ENCODE data around the gene MEG3.

The MEG3 gene

DNA sequence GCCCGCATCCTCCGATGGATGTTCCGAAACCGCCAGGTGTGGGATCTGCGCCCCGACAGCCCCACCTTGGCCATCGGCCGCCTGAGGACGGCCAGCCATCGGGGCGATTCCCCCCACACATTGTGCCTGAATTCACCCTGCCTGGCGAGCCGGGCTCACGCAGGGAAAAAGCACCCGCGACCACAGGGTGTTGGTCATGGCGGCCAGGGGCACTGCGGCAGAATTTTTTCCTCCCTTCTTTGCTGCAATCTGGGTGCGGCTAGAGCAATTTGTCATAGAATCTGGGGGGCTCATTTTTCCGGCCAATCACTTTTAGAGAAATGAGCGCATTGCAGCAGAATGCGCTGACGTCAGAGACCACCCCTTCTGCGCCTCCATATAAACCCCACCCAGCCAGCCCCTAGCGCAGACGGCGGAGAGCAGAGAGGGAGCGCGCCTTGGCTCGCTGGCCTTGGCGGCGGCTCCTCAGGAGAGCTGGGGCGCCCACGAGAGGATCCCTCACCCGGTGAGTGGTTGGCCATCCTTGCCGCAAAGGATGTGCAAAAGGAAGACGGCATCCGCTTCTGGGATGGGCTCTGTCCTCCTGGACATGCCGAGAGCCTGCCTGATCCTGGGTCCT is at the start of gene MEG3:
Gene MEG3 (plus strand): TSS at position 406 of the 619 bp plus-strand sequence.
- no peak for DNase-seq (ENCODE audit: low spot score)

DNA sequence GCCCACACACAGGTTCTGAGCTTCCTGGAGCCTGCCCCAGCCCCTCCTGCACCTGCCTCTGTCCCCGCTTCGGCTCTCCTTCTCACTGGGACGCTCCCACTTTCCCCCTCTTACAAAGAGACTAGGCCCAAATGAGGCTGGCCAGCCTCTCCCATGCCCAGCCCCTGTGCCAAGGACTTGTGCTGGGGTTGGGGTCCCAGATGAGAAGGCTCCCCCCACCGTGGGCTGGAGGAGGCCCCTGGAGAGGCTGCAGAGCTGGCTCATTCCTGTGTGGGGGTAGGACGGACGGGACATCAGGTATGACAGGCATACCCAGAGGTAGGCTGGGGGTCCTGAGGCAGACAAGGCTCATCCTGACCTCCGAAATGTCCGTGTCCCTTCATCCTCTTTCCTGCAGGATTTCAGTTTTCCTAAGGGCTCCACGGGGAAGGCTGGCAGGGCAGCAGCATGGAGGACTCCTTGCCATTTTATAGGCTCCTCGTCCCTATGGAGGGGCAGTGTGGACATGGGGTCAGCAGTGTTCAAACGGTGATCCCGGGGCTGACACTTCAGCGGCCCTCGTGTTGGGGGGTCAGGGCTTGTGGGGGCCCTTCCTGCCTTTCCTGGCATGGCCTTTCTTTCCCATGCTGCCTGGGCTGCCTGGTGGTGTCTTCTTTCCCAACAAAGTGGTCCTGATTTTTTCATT is 49.1 kb upstream of the MEG3 start:
- no peak for DNase-seq (ENCODE audit: low spot score)

DNA sequence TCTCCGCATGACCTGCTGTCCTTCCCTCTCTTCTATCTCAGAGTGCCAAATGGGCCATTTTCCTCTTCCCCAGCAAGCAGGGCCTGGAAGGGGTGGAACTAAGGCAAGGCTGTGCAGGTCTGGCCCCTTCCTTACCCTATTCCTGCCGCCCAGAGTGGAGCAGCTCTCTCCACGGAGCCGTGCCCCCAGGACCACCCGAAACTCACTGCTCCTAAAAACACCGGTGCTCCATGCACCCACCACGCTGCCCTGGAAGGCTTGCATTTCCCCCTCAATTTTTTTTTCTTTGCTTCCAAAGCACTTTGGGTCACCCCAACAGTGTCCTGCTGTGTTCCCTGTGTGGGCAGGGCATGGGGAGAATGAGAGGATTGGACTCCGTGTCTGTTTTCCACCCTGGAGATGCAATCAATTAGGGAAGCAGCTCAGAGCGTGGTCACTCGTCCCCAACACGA is 48.5 kb upstream of the MEG3 start:
- DNase-seq (ENCODE audit: low spot score) = no peak

DNA sequence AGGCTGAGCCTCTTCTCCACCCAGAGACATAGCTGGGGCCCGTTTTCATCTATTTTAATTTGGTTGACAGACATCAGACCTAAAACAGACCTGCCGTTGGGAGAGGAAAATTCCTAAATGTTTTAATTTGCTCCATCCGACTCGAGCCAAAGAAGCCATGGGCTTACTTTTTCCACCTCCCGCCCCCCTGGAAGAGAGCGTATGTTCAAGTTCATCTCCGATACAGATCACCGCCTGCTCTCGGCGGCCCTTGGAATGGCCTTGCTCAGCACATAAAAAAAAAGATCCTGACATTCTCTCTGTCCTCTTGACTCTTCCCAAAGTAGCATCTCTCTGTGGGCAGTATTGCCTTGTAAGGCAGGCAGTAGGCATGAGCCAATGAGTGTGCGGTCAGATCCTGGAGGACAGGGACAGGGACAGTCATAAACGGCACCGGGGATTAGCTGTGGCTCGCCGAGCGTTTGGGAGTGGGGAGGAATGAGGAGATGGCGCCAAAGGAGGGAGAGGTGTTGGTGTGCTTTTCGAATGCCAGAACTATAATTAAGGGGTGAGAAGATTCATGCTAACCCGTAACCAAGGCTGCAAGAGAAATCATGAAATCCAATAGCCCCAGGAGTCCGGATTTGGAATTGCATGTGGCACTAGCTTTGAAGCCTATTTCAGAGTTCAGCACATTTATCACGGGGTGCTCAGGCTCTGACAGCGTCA is 47.9 kb upstream of the MEG3 start:
- DNase-seq (ENCODE audit: low spot score) = no peak

DNA sequence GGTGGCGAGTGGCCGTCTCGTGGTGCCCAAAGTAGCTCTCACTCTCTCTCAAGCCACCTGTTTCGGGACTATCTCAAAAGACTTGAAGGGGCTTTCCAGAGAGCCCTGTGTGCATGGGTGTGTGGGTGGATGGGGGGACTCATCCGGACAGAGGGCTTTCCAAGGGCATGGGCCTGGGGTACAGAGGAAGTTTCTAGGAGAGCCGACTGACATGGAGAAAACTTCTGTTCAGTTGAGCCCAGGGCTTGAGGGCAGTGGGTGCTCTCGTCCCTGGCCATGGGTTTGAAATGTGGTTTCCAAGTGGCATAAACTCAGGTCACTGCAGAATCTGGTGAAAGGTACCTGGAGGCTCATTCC is 47.4 kb upstream of the MEG3 start:
- DNase-seq (ENCODE audit: low spot score) = no peak

DNA sequence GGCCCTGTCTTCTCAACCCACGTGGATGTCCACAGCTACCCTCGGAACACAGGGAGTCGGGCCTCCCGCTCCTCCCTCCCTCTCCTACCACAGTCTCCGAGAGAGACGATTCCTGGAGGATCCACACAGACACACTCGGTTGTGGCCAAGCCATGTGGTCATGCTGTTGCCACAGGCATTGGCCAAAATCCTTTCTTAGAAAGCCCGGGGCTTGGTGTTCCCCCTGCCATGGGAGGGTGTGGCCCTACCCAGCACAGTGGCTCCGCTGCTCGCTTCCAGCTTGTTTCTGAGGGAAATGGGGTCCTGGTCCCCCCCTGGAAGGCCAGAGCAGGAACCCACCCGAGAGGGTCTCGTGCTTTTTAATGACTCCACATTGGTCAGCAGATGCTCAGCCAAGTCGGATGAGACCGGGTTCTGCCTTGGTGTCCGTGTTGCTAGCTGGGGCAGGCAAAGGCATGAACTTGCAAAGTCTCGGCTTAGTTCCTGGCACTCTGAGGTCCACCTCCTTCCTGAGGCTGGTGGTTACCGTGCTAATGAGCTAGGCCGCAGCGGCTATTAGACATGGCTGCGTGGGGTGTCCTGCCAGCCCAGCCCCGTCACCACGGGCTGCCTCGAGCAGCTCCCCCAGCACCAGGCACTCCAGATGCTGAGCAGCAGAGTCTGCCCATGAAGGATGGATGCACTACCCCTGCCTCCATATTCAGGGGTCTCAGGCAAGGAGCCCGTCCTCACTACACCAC is 46.8 kb upstream of the MEG3 start:
- no peak for DNase-seq (ENCODE audit: low spot score)

DNA sequence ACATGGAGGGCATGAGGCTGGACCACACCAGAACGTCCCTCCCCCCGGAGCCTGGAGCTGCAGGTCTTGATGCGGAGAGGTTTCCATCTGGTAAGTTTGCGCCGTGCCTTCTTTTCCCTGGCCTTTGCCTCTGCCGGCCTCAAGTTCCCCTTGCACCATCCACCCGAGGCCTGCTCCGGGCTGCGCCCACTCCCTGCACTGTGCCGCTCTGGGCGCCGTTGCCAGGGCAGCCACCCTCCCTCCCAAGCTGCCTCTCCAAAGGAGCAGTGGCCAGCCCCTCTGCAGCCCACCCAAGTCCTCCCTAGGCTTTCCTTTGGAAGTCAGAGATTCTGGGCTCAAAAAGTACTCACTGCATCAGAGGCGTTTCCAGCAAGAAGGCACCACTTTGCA is 46.2 kb upstream of the MEG3 start:
- DNase-seq (ENCODE audit: low spot score) = no peak

DNA sequence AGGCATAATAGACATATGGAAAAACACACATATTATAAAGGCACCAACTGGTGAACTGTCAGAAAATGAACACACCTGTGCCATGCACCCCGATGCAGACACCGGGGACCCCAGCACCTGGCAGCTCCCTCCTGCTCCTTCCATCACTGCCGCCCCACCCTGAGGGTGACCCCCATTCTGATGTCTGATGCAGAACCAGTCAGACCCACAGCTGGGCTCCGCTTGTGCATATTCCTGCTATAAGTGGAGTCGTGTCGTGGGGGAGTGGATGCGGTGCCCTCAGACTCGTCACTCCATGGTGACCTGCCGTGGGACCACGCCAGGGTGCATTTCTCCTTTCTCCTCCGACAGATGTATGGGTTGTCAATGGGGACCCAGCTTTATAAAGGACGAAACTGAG is 45.7 kb upstream of the MEG3 start:
- DNase-seq (ENCODE audit: low spot score) = no peak

DNA sequence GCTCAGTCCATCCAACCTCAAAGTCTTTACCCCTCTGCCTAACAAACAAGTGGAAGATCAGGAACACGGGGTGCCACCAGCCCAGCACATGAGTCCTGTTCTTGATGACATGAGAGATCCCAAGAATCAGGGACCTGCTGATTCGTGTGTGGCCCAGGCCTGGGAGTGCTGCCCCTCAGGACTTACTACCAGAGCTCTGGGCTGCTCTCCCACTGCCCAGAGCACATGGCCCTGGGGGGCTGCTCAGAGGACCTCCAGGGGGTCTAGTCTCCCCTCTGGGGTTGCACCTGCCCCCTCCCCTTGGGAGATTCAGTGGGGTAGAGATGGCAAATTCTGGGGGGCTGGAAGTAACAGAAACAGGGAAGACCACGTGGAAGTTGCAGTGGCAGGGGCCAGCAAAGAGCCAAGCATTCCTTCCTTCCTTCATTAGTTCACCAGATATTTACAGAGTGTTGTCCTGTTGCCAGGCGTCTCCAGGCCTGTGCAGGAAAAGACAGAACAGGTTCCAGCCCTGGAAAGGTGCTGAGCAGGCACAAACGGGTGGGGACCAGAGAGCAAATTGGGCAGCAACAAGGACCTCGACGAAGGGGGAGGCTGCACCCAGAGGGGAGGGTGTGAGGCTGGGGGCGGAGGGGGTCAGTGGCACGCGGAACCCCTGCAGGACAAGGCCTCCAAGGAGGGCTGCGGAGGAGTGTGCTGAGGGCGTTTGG is 45.1 kb upstream of the MEG3 start:
- no peak for DNase-seq (ENCODE audit: low spot score)

DNA sequence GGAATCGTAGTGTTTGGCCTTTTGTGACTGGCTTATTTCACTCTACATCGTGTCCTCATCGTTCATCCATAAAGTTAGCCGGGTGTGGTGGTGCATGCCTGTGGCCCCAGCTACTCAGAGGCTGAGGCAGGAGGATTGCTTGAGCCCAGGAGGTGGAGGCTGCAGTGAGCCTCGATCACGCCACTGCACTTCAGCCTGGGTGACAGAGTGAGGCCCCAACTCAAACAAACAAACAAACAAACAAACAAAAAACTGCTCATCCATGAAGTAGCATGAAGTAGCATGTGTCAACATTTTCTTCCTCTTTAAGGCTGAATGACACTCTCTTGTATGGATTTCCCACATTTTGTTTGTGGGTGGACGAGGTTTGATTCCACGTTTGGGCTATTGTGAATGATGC is 44.0 kb upstream of the MEG3 start:
- no peak for DNase-seq (ENCODE audit: low spot score)

DNA sequence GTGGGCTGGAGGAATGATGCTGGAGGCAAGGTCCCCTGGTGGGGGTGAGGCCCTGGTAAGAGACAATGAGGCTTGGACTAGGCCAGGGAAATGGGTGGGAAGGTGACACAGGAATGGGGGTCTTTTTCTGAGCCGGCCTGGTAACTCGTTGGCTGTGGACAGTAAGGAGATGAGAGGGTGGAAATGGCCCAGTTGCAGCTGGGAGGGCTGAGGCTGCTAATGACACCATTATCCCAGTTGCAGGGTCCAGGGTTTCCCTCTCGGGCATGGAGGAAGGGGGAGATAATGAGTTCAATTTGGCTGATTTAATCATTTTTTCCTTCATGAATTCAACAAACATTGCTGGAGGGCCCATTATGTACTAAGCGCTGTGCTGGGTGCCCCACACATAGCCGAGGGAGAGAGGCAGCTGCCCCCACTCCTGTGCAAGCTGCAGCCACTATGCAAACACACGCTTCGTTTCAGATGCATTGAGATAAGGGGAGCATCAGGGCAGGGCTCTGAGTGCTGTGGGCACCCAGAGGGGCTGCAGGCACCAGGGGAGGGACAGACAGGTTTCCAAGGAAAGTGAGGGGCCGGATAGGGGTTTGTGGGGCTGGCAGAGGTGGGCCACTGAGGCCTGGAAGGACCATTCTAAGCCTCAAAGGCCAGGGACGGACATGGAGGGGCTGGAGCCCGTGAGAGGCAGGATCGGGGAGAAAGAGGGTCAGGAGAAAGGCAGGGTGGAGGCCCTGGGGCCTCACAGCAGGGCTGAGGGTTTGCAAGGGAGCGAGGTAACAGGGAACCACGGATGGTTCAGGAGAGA is 43.2 kb upstream of the MEG3 start:
- DNase-seq (ENCODE audit: low spot score) = no peak

DNA sequence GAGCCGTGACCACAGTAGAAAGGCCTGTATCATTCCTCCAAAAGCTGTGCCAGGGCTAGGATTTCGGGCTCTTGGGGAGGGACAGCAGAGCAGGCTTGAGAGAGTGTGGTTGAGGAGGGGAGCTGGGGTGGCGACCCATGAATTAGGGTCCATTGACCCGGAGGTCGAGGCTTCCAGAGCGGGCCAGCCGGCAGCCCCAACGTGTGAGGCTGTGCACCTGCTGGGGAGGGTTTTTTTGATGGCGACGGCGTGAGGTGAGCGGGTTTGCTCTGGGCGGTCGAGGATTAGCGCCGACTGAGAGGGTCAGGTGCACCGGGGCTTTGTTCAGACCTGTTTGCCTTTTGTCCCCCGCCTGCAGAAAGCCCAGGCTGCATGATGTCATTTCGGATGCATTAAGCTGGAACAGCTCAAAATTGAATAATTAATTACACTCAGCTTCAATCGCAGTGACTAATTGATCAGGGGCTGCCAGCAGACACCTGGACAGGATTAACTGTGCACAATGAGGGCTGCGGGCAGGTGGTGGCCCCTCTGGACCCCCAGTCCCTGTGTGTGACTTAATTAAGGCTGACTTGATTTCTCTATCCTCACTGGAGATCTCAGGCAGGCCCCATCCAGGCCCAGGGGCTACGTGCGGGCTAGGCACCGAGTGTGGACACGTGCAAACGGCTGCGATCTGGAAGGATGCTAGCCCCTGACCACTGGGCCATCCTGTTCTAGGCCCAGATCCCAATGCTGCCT is 42.1 kb upstream of the MEG3 start:
- no peak for DNase-seq (ENCODE audit: low spot score)

DNA sequence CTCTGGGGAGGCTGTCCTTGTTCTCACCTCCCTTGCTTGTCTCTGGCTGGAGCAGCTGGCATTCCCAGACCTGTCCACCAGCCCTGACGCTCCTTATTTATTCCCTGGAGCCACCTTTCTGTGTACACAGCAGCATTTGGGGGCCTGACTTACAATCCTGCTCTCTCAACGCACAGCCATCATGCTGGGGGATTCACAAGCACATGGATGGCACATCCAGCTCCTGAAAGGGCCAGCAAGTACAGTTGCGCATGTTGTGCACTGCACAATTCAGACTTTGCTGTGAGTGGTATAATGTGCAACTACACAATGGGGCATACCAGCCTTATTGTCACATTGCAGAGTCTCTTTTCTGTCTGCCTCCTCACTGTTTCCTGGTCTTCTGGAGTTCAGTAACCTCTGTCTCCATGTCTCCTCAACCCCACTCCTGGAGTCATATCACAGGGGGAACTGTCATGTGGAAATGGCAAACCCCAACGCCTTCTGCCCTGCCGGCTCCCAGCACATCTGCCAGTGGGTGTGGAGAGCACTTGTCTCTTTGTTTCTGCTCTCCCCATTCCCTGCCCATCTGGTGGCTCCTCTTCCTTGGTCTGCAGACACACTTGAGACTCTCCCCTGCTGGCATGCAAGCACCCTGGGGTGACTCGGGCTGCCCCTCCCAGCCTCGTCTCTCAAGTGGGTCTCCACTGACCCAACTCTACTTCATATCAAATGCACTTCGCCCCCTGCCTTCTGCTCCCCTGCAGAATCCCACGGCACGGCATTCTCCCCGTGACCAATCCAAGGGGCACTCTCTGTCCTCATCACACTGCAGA is 41.2 kb upstream of the MEG3 start:
- DNase-seq (ENCODE audit: low spot score) = no peak

DNA sequence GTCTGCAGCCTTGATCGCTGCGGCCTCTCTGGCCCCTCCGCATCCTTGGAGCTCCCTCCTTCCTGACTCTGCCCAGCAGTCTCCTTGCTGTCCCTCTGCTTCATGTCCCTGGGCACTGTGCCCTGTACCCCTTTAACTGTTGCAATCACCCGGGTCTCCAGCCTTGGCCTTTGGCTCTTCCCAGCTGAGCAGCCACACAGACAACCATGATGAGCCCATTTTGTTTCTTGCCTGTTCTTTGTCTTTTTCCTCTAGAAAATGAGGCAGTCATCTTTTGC is 40.6 kb upstream of the MEG3 start:
- DNase-seq (ENCODE audit: low spot score) = no peak

DNA sequence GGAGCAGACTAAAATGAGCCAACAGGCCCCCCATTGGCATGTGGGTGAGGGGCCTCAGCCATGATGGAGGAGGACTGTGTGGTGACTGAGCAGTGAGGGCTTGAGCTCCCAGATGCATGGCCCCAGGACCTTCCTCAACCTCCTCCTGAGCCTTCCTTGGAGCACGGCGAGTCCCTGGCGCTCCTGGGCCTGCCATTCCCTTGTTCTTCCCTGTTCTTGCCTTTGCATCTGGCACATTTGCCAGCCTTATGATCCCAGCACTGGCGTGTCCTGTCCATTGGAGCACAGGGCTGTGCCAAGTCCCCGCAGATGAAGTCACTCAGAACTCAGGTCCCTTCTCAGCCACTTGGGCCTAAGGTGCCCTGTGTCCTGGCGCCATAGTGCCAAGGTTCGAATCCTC is 40.3 kb upstream of the MEG3 start:
- no peak for DNase-seq (ENCODE audit: low spot score)

DNA sequence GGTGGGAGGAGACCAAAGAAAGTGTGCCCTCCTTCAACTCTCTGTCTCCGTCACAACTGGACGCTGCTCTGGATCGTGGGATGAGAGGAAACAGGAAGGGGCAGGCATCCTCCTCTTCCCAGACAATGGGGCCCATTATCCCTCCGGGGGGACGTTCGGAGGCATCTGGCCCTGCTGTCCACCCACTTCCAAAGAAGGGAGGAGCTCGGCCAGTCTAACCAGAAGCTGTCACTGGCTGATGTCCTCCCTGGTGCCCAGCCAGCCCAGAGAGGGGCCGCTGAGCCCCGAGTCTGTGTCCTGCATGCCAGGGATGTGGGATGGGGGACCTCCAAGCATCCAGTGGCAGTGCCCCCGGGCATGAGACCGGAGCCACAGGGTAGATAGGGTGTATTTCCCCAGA is 39.8 kb upstream of the MEG3 start:
- no peak for DNase-seq (ENCODE audit: low spot score)

DNA sequence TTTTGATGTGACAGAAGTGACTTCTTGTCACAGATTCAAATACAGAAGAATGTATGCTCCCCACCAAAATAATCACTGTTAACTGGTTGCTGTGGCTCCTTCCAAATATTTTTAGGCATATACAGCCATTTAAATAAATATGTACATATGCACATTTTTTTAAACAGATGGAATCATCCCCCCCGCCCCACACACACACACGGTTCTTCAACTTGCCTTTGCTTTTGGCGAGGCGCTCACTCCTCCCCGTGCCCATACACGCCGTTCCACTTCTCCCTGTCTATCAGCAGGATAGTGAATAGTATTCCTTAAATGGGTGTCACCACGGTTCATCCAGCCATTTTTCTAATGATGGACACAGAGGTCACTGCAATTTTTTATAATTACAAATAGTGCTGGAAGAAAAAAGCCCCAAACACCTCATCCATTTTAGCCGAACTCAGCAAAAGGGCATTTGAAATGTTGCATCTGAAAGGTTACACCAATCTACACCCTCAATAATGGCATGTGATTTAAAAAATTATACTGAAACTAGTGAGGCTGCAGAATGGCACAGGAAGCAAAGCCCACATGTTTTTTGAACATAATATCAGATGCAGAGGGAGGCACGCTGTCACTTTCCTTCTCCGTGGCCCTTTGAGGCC is 39.2 kb upstream of the MEG3 start:
- DNase-seq (ENCODE audit: low spot score) = no peak

DNA sequence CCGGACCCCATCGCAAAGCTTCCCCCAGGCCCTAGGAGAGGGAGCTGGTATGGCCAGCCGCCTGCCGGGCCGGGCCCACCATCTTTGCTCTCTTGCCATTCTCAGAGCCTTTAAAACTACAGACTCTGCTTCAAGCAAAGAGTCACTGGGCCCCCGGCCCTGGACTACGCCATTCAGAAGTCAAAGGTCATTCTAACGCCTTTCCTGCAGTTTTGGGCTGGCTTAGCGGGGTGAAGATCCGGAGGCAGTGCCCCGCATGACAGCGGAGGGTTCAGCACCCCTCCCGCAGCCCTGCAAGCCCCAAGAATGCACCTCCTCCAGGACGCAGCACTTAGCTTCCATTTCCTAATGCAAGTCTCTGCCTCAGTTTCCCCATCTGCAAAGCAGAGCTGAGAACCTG is 38.3 kb upstream of the MEG3 start:
- DNase-seq (ENCODE audit: low spot score) = no peak

DNA sequence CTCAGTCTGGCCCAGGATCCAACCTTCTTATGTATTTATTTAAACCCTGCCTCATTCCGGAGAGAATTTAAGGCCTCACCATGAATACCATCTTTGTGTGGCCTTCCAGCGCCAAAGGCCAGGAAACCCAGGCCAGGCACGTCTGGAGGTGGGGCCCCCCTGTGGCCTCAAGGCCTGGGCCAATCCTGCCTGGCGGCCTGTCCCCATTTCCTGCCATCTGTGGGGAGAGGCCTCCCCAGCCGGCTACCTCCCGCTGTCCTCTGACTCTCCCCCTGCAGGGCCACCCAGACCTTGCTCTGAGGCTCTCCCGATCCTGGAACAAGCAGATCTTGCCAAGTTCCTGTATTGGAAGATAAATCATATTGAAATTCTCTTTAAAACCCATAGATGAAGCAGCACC is 37.4 kb upstream of the MEG3 start:
- DNase-seq (ENCODE audit: low spot score) = no peak

DNA sequence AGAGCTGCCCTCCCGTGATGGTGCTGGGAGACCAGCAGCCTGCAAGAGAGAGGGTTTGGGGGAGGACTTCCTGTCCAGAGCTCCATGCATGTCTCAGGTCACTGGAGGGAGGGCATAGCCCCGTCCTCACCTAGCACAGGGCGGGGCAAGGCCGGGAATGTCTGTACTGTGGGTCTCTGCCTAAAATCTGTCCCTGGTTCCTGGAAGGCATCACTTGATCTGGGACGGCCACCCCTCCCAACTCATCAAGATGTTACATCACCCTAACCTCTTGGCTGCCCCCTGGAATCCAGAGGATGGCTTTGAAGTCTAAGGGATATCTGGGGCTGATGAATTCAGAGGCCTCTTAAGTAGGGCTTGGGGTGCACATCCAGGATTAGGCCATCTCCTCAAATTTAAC is 37.0 kb upstream of the MEG3 start:
- DNase-seq (ENCODE audit: low spot score) = no peak
